Osteoblast (primary cell): ENCODE results near the gene LRIT3. TPM values are rescaled to one million over a fixed set of nuclear protein-coding genes. Genes with fewer than 3 reads are reported as not detected.

Experiments used
- DNase-seq: peaks from one replicate; pipeline ENCODE4 v3.0.0; 2011; ENCODE audit warnings: low spot score, mixed read lengths; ENCODE audit not compliant: insufficient read length; ENCODE audit errors: missing footprints
- H2AFZ ChIP-seq: 2 replicates; pipeline ENCODE4 v1.6.0; 2011; ENCODE audit warnings: mild to moderate bottlenecking, low read length
- H3K27ac ChIP-seq: 2 replicates; pipeline ENCODE4 v1.5.1; 2011; ENCODE audit warnings: mild to moderate bottlenecking, low read depth, low read length, moderate library complexity
- H3K27me3 ChIP-seq: 2 replicates; pipeline ENCODE4 v1.6.0; 2012; ENCODE audit warnings: mild to moderate bottlenecking, control low read depth, inconsistent platforms, low read length, moderate library complexity; ENCODE audit not compliant: insufficient read depth
- H3K36me3 ChIP-seq: 2 replicates; pipeline ENCODE4 v1.5.1; 2011; ENCODE audit warnings: mild to moderate bottlenecking, low read length, control low read depth, moderate library complexity; ENCODE audit not compliant: insufficient read depth
- H3K4me1 ChIP-seq: 2 replicates; pipeline ENCODE4 v1.5.1; 2011; ENCODE audit warnings: mild to moderate bottlenecking, low read length, control low read depth, moderate library complexity; ENCODE audit not compliant: insufficient read depth
- H3K4me2 ChIP-seq: 2 replicates; pipeline ENCODE4 v1.6.0; 2011; ENCODE audit warnings: mild to moderate bottlenecking, low read length; ENCODE audit not compliant: insufficient read depth
- H3K4me3 ChIP-seq: fragments of 200-600 bp; sonication (generic); 3 replicates; pipeline ENCODE4 v1.5.1; 2012; ENCODE audit warnings: mild to moderate bottlenecking, low read length, inconsistent platforms; ENCODE audit not compliant: insufficient read depth
- H3K79me2 ChIP-seq: 2 replicates; pipeline ENCODE4 v1.6.0; 2012; ENCODE audit warnings: mild to moderate bottlenecking, low read length, control low read depth, inconsistent platforms; ENCODE audit not compliant: insufficient read depth
- H3K9me3 ChIP-seq: 2 replicates; pipeline ENCODE4 v1.5.1; 2011; ENCODE audit warnings: low read depth, low read length, control low read depth
- H4K20me1 ChIP-seq: 2 replicates; pipeline ENCODE4 v1.6.0; 2012; ENCODE audit warnings: mild to moderate bottlenecking, low read length, control low read depth; ENCODE audit not compliant: insufficient read depth
- total RNA-seq: library from RNA; depleted of rRNA; stranded (reverse); fragments of >200 nt; gene quantifications from 2 replicates; pipeline ENCODE4 v1.2.3, GENCODE V29; 2012
- TF ChIP-seq, protein P1 (sequence below): IDR thresholded peaks from 2 replicates; pipeline ENCODE4 v1.5.1; 2011; ENCODE audit warnings: mild to moderate bottlenecking, low read depth, low read length, moderate library complexity; ENCODE audit errors: extremely low read depth

Gene LRIT3
- total RNA-seq, 1 donor = under 0.01 TPM

DNA sequence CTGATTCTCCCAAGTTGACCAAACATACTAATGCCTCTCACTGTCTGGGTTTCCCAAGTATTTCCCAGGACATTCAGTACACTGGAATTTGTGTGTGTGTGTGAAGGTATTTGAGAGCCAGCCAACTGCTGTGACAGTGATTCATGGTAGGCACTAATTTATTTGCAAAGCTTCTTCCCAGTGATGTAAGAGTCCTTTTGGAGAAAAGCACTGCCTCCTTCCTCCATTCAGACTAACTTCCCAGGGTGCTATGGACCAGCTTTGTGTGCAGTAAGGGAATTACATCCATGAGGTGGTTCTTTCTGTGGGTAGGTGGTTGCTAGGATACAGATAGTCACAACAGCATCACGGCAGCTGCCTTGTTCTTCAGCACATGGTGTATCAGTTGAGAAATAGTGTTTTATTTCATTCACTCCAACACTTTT lies 73.5 kb downstream of the LRIT3 start:
- Histone ChIP-seq H2AFZ (no peak overlapping the region), H3K9me3 (no peaks in the 10 kb centered on the region), H3K4me2 (no peak overlapping the region), H3K4me3 (no peak overlapping the region), H3K36me3 (no peaks in the 10 kb centered on the region), H4K20me1 (no peaks in the 10 kb centered on the region), H3K4me1 (no peaks in the 10 kb centered on the region), H3K27ac (no peak overlapping the region), H3K27me3 (no peaks in the 10 kb centered on the region), H3K79me2 (no peaks in the 10 kb centered on the region)
- peak; percentile 32 for DNase-seq
- TF ChIP-seq, protein P1, sequence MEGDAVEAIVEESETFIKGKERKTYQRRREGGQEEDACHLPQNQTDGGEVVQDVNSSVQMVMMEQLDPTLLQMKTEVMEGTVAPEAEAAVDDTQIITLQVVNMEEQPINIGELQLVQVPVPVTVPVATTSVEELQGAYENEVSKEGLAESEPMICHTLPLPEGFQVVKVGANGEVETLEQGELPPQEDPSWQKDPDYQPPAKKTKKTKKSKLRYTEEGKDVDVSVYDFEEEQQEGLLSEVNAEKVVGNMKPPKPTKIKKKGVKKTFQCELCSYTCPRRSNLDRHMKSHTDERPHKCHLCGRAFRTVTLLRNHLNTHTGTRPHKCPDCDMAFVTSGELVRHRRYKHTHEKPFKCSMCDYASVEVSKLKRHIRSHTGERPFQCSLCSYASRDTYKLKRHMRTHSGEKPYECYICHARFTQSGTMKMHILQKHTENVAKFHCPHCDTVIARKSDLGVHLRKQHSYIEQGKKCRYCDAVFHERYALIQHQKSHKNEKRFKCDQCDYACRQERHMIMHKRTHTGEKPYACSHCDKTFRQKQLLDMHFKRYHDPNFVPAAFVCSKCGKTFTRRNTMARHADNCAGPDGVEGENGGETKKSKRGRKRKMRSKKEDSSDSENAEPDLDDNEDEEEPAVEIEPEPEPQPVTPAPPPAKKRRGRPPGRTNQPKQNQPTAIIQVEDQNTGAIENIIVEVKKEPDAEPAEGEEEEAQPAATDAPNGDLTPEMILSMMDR = no peak

Other genes with a start within 250 kb of the LRIT3 start
- gene CASP6, start 144.7 kb upstream of the LRIT3 start, total RNA-seq = 25.3 and 27.1 TPM in 2 replicates
- gene PLA2G12A, start 118.0 kb upstream of the LRIT3 start, total RNA-seq = 16.3 and 17.1 TPM in 2 replicates
- 27.9 and 53.9 TPM in 2 replicates for gene CFI, start 46.1 kb upstream of the LRIT3 start, total RNA-seq
- gene GAR1, start 32.3 kb upstream of the LRIT3 start, total RNA-seq = 2.9 and 4.7 TPM in 2 replicates
- gene RRH, start 20.1 kb upstream of the LRIT3 start, total RNA-seq = under 0.01 TPM in 1 of 2 replicates, not detected in the other
- gene EGF, start 64.8 kb downstream of the LRIT3 start, total RNA-seq = 0.36 and 1.2 TPM in 2 replicates